Kidney epithelial cell (primary cell): ENCODE data around the gene ATP11A. TPM values are rescaled to one million over a fixed set of nuclear protein-coding genes. Genes with fewer than 3 reads are reported as not detected.

Experiments used
- DNase-seq: peaks from one replicate; pipeline ENCODE4 v3.0.0-alpha.2; 2010; ENCODE audit warnings: low read depth
- H3K27me3 ChIP-seq: 2 replicates; pipeline ENCODE4 v1.6.0; 2011; ENCODE audit warnings: low read length; ENCODE audit not compliant: control insufficient read depth, insufficient read depth
- H3K36me3 ChIP-seq: 2 replicates; pipeline ENCODE4 v1.5.1; 2011; ENCODE audit warnings: low read length; ENCODE audit not compliant: control insufficient read depth, insufficient read depth
- H3K4me3 ChIP-seq: 2 replicates; pipeline ENCODE4 v1.5.1; 2011; ENCODE audit warnings: low read depth, mild to moderate bottlenecking, control low read depth, low read length
- total RNA-seq: library from RNA; depleted of rRNA; stranded (reverse); fragments of >200 nt; gene quantifications from 2 replicates; pipeline ENCODE4 v1.2.3, GENCODE V29; 2015
- TF ChIP-seq, protein P1 (sequence below): IDR thresholded peaks from 2 replicates; pipeline ENCODE4 v1.5.1; 2011; ENCODE audit warnings: mild to moderate bottlenecking, moderate library complexity, low read length, control low read depth, inconsistent platforms; ENCODE audit not compliant: insufficient read depth, poor library complexity, severe bottlenecking

ATP11A gene
- total RNA-seq, 1 donor from 2014 or later = 31.5 TPM

DNA sequence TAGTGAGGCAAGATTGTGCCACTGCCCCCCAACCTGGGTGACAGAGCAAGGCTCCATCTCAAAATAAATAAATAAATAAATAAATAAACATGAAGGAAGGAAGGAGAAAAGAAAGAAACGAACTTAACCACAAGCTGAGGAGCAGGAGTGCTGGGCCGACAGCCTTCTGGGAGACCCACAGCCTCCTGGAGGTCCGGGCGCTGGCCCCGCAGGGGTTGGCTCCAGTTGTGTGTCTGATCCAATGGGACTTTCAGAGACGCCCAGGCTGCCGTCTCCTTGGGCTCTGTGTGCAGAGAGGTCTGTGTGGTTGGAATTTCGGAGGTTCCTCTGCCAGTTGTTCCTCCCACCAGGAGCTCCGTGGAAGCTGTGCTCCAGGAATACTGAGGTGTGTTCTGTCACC lies 243.1 kb downstream of the ATP11A start:
- Histone ChIP-seq H3K27me3 (no peaks in the 10 kb centered on the region), H3K36me3 (no peaks in the 10 kb centered on the region), H3K4me3 (no peak overlapping the region)
- DNase-seq = no peak
- TF ChIP-seq, protein P1, sequence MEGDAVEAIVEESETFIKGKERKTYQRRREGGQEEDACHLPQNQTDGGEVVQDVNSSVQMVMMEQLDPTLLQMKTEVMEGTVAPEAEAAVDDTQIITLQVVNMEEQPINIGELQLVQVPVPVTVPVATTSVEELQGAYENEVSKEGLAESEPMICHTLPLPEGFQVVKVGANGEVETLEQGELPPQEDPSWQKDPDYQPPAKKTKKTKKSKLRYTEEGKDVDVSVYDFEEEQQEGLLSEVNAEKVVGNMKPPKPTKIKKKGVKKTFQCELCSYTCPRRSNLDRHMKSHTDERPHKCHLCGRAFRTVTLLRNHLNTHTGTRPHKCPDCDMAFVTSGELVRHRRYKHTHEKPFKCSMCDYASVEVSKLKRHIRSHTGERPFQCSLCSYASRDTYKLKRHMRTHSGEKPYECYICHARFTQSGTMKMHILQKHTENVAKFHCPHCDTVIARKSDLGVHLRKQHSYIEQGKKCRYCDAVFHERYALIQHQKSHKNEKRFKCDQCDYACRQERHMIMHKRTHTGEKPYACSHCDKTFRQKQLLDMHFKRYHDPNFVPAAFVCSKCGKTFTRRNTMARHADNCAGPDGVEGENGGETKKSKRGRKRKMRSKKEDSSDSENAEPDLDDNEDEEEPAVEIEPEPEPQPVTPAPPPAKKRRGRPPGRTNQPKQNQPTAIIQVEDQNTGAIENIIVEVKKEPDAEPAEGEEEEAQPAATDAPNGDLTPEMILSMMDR = no peak

DNA sequence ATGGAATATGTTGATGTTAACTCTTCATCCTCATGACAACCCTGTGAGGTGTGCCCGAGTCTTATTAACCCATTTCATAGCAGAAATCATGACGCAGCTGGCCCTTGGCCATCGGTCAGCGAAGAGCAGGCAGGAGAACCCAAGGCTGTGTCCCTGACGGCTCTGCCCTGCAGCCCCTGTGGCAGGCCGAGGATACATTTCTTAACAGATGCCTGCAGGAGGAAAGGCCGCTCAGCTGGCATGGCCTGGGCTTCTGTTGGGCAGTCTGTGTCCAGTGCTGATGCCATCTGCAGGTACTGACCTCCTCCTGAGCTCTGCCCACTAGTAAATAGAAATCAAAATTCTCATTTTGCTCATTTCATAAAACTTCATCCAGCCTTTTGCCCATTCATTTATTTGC lies 243.8 kb downstream of the ATP11A start:
- H3K36me3 ChIP-seq = no peaks in the 10 kb centered on the region
- TF ChIP-seq, protein P1 = no peak
- no peak for DNase-seq
- H3K4me3 ChIP-seq = no peak overlapping the region
- no peaks in the 10 kb centered on the region for H3K27me3 ChIP-seq

DNA sequence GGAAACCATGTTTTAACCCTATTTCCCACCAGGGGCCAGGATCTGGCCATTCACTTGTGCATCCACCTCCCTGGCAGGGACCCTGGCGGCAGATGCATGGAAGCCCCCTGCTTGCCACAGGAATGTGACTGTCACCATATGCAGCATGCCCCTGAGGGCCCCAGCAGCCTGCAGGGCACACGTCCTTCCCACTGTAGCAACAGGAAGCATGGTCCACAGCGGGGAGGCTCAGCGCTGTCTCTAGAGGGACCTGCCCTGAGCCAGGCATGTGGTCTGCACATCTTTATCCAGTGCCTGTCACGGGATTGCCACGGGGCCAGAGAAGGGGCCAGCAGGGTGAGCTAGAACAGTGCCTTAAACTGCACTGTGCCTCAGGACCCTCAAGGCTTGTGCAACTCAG lies 244.2 kb downstream of the ATP11A start:
- no peak for DNase-seq
- no peaks in the 10 kb centered on the region for H3K27me3 ChIP-seq
- TF ChIP-seq, protein P1 = no peak
- no peak overlapping the region for H3K4me3 ChIP-seq
- no peaks in the 10 kb centered on the region for H3K36me3 ChIP-seq

Other genes with a start within 250 kb of the ATP11A start
- gene TUBGCP3, start 101.9 kb upstream of the ATP11A start, total RNA-seq = 17.3 and 18.0 TPM in 2 replicates